ENCODE results near the gene SCUBE1.

DNA sequence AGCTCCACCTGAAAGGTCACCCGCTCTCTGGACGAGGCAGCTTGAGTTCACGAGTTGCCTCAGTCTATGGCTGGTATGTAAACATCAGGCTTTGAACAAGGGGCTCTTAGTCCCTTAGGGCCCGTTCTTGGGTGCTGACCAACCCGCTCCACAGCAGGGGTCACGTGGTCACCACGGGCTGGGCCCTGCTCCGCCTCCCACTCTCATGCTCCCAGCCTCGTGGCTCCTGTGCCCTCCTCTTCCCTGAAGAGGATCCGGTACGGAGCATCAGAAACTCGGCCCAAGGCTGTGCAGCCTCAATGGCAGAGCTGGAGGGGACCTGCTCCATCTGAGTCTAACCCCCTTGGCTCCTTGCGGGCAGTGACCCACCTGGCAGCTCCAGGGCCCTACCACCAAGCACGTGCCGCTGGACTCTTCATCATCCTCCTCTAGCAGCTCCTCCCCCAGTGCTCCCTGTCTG lies 102.0 kb downstream of the SCUBE1 start:
- TF ChIP-seq, protein P1, sequence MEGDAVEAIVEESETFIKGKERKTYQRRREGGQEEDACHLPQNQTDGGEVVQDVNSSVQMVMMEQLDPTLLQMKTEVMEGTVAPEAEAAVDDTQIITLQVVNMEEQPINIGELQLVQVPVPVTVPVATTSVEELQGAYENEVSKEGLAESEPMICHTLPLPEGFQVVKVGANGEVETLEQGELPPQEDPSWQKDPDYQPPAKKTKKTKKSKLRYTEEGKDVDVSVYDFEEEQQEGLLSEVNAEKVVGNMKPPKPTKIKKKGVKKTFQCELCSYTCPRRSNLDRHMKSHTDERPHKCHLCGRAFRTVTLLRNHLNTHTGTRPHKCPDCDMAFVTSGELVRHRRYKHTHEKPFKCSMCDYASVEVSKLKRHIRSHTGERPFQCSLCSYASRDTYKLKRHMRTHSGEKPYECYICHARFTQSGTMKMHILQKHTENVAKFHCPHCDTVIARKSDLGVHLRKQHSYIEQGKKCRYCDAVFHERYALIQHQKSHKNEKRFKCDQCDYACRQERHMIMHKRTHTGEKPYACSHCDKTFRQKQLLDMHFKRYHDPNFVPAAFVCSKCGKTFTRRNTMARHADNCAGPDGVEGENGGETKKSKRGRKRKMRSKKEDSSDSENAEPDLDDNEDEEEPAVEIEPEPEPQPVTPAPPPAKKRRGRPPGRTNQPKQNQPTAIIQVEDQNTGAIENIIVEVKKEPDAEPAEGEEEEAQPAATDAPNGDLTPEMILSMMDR (IDR thresholded peaks at IDR 0.05; ENCODE audit: low read depth, low read length): no peak
- TF ChIP-seq, protein P2, sequence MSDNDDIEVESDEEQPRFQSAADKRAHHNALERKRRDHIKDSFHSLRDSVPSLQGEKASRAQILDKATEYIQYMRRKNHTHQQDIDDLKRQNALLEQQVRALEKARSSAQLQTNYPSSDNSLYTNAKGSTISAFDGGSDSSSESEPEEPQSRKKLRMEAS (IDR thresholded peaks at IDR 0.05; ENCODE audit: low read depth, low read length): no peak
